Stomach (tissue), 4 donors: ENCODE measurements around the gene KIF4A.
A peak's percentile ranks its signal among the peaks of the same experiment; 100 is the strongest.

Source experiments
- CTCF ChIP-seq, 7 experiments: fragments of 450-650 bp in 4 of 7; fragments of 200-600 bp in 3 of 7; sonication (generic) in 3 of 7; IDR thresholded peaks; one replicate each; pipeline ENCODE4 v1.5.1; 2016 to 2019; ENCODE audit warnings: antibody characterized with exemption in 7 of 7, control low read depth in 2 of 7, mild to moderate bottlenecking in 1 of 7
- EP300 ChIP-seq: sonication (generic); formaldehyde crosslinking; IDR thresholded peaks from one replicate; pipeline ENCODE4 v1.6.1; 2017; ENCODE audit warnings: antibody characterized with exemption
- POLR2A ChIP-seq, 4 donors: fragments of 450-650 bp; IDR thresholded peaks; one replicate each; pipeline ENCODE4 v1.6.1; 2016; ENCODE audit warnings: antibody characterized with exemption in 4 of 4, control low read depth in 2 of 4, mild to moderate bottlenecking in 1 of 4, moderate library complexity in 1 of 4
- POLR2AphosphoS5 ChIP-seq, 3 donors: sonication (generic); formaldehyde crosslinking; IDR thresholded peaks; one replicate each; pipeline ENCODE4 v1.6.1; 2016; ENCODE audit warnings: antibody characterized with exemption in 3 of 3

GRCh38 chrX:70434352-70434866, 144.5 kb downstream of the KIF4A start:
- TF ChIP-seq CTCF (IDR thresholded peaks at IDR 0.05) (no peak), POLR2A (IDR thresholded peaks at IDR 0.05) (no peak), POLR2AphosphoS5 (IDR thresholded peaks at IDR 0.05) (peak in 2 of 3 donors; percentile 28 to 37), EP300 (no peak)
